Dorsolateral prefrontal cortex (tissue), 118 donors: ENCODE data around the gene ATF1. TPM values are rescaled to one million over a fixed set of nuclear protein-coding genes. Genes with fewer than 3 reads are reported as not detected.

Experiments
- total RNA-seq, 120 experiments: library from RNA; stranded (reverse); gene quantifications; one replicate each; pipeline versions ENCODE4 v1.2.3 to v1.2.4, GENCODE V29; 2022

ATF1 gene
- total RNA-seq, 120 experiments from 2014 or later = 11.9 to 34.8 (median 20.5) TPM

Other genes with a start within 250 kb of the ATF1 start
- not detected for gene TMPRSS12, start 78.8 kb downstream of the ATF1 start, total RNA-seq
- 1 to 10 TPM in 1 of 120 experiments, not detected in 119; 2.2 TPM for gene HIGD1C, start 188.4 kb downstream of the ATF1 start, total RNA-seq